Panc1 (cell line): ENCODE data around the gene MPV17.

Experiments used
- POLR2AphosphoS5 ChIP-seq: IDR thresholded peaks from 2 replicates; pipeline ENCODE4 v1.6.1; 2012; ENCODE audit warnings: mild to moderate bottlenecking, low read depth, low read length, moderate library complexity
- TF ChIP-seq, protein P1 (sequence below): fragments of 450-650 bp; IDR thresholded peaks from 2 replicates; pipeline ENCODE4 v1.5.1; 2017; ENCODE audit warnings: mild to moderate bottlenecking

GRCh38 chr2:27298391-27299080 is 24.4 kb downstream of the MPV17 start:
- TF ChIP-seq, protein P1, sequence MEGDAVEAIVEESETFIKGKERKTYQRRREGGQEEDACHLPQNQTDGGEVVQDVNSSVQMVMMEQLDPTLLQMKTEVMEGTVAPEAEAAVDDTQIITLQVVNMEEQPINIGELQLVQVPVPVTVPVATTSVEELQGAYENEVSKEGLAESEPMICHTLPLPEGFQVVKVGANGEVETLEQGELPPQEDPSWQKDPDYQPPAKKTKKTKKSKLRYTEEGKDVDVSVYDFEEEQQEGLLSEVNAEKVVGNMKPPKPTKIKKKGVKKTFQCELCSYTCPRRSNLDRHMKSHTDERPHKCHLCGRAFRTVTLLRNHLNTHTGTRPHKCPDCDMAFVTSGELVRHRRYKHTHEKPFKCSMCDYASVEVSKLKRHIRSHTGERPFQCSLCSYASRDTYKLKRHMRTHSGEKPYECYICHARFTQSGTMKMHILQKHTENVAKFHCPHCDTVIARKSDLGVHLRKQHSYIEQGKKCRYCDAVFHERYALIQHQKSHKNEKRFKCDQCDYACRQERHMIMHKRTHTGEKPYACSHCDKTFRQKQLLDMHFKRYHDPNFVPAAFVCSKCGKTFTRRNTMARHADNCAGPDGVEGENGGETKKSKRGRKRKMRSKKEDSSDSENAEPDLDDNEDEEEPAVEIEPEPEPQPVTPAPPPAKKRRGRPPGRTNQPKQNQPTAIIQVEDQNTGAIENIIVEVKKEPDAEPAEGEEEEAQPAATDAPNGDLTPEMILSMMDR, result no peak
- TF ChIP-seq POLR2AphosphoS5, result no peak
